GM10248 (cell line): ENCODE results near the gene SLC6A16.
"Not testable (repeated sequence)": the region's sequence is repeated elsewhere in the genome, so short reads cannot be mapped to it uniquely, and the experiment has no call there.

Experiments used
- CTCF ChIA-PET: fragments of 300-600 bp; sonication (Branson Sonifier 250); formaldehyde crosslinking; extraction: SDS; loops from one replicate; lab custom pipeline; 2021; ENCODE audit warnings: antibody characterized with exemption; lab: Yijun Ruan, JAX
- POLR2A ChIA-PET: fragments of 350-650 bp; sonication (Branson Sonifier 250); formaldehyde crosslinking; extraction: SDS; loops from one replicate; lab custom pipeline; 2020; ENCODE audit warnings: antibody characterized with exemption; lab: Yijun Ruan, JAX
- DNase-seq: peaks from one replicate; pipeline ENCODE4 v3.0.0; 2012; ENCODE audit errors: extremely low spot score
- TF ChIP-seq, protein P1 (sequence below): IDR thresholded peaks from 2 replicates; pipeline ENCODE4 v1.5.1; 2012; ENCODE audit warnings: mild to moderate bottlenecking, low read depth; ENCODE audit errors: extremely low read depth, missing control alignments, control extremely low read depth

SLC6A16 gene

DNA sequence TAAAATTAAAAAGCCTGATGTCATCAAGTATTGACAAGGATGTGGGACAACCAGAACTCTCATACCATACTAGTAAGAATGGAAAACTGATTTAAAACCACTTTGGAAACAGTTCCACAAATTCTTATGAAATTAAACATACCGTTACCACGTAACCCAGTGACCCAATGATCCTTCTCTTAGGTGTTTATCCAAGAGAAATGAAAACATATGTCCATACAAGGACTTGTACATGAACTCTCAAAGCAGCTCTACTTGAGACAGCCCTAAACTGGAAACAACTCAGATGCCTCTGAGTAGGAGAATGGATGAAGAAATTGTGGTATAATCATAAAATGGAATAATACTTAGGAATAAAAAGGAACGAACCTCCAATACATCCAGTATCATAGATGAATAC, 27.6 kb downstream of the SLC6A16 start:
- TF ChIP-seq, protein P1, sequence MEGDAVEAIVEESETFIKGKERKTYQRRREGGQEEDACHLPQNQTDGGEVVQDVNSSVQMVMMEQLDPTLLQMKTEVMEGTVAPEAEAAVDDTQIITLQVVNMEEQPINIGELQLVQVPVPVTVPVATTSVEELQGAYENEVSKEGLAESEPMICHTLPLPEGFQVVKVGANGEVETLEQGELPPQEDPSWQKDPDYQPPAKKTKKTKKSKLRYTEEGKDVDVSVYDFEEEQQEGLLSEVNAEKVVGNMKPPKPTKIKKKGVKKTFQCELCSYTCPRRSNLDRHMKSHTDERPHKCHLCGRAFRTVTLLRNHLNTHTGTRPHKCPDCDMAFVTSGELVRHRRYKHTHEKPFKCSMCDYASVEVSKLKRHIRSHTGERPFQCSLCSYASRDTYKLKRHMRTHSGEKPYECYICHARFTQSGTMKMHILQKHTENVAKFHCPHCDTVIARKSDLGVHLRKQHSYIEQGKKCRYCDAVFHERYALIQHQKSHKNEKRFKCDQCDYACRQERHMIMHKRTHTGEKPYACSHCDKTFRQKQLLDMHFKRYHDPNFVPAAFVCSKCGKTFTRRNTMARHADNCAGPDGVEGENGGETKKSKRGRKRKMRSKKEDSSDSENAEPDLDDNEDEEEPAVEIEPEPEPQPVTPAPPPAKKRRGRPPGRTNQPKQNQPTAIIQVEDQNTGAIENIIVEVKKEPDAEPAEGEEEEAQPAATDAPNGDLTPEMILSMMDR = no peak
- ChIA-PET CTCF (interaction anchor here (1.2 kb wide), 1 partner anchor 31 kb away, joined by 4 read pairs; no protein-coding TSS in a partner anchor), POLR2A (no interaction called here)
- no peak for DNase-seq

DNA sequence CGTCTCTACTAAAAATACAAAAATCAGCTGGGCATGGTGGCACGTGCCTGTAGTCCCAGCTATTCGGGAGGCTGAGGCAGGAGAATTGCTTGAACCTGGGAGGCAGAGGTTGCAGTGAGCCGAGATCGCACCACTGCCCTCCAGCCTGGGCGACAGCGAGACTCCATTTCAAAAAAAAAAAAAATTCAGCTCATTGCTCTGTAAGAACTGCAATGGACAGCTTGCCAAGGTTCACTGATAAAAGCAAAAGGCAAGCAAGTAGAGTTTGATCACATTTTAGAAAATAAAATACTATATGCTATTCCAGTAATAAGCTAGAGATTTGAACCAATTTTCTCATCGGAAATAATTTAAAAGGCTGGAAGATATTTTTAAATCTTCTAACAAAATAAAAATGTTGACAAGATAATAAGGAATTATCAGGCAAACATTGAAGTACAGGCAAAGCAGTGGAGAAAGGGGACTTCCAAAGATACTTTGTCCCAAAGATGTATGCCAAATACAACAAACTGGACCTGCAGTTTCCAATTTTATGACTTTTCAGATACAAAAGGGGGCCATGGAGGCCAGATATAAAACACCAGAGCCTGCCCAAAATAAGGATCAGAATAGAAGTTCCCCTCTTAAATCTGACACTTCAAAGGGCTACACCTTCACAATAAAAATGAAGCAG, 29.6 kb downstream of the SLC6A16 start:
- no peak for DNase-seq
- ChIA-PET CTCF (interaction anchor here (1.3 to 1.4 kb wide), 2 partner anchors 10 to 13 kb away, joined by 3 to 4 read pairs; no protein-coding TSS in a partner anchor), POLR2A (no interaction called here)
- TF ChIP-seq, protein P1 = no peak

DNA sequence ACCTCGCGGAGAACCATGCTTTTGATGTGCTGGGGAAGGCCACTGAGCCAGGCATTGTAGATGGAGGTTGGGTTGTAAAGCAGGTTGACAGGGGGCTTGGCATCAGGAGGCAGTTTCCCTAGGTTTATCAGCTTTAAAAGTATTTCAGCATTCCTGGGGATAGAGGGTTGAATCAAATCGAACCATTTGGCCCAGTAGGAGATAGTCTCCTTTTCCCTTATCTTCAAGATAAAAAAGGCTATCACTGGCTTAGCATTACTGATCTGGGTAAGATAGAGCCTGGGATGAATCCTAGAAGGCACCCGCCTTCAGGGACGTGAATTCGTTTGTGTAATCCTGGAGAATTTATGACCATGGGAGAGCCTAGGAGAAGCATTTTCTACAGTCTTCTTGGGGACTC, 30.6 kb downstream of the SLC6A16 start:
- ChIA-PET POLR2A (no interaction called here), CTCF (interaction anchor here (1.0 to 1.4 kb wide), 2 partner anchors 14 to 37 kb away, joined by 4 read pairs; no protein-coding TSS in a partner anchor)
- TF ChIP-seq, protein P1 = no peak
- no peak for DNase-seq

DNA sequence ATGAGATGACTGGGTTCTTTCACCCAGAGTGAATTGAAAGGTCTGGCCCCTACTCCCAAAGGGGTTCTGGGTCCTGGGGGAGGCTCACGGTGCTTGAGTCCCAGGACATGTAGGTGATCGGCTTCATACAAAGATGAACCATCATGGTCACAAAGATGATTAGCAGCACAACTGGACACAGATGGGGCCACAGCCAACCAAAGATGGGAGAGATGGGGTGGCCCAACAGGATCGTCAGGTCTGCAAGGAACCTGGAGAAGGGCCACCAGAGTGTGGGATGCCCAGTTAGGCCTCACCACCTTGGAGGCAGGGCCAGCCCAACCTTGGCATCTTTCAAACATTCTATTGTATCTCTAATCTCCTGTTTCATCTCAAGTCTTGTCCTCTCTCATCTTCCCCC, 34.5 kb downstream of the SLC6A16 start:
- DNase-seq = no peak
- ChIA-PET POLR2A (no interaction called here), CTCF (interaction anchor here (2.2 kb wide), 1 partner anchor 11 kb away, joined by 12 read pairs; no protein-coding TSS in a partner anchor)
- TF ChIP-seq, protein P1 = no peak

DNA sequence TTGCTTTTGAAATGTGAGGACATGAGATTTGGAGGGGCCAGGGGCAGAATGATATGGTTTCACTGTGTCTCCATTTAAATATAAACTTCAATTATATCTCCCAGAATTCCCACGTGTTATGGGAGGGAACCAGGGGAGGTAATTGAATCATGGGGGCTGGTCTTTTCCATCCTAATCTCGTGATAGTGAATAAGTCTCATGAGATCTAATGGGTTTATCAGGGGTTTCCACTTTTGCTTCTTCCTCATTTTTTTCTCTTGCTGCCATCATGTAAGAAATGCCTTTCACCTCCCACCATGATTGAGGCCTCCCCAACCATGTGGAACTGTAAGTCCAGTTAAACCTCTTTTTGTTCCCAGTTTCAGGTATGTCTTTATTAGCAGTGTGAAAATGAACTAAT, 35.7 kb downstream of the SLC6A16 start:
- POLR2A ChIA-PET, DNase-seq: not testable (repeated sequence)
- CTCF ChIA-PET = interaction anchor here (0.7 to 2.2 kb wide), 3 partner anchors 10 to 181 kb away, joined by 3 to 12 read pairs (median 3); no protein-coding TSS in a partner anchor

DNA sequence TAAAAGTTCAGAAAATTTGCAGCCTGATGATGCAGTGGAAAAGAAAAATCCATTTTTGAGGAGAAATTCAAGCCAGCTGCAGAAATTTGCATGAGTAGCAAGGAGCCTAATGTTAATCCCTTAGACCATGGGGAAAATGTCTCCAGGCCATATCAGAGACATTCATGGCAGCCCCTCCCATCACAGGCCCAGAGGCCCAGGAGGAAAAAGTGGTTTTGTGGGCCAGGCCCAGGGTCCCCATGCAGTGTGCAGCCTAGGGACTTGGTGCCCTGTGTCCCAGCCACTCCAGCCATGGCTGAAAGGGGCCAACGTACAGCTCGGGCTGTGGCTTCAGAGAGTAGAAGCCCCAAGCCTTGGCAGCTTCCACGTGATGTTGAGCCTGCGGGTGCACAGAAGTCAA, 36.8 kb downstream of the SLC6A16 start:
- CTCF ChIA-PET = interaction anchor here (2.2 kb wide), 1 partner anchor 13 kb away, joined by 12 read pairs; no protein-coding TSS in a partner anchor

DNA sequence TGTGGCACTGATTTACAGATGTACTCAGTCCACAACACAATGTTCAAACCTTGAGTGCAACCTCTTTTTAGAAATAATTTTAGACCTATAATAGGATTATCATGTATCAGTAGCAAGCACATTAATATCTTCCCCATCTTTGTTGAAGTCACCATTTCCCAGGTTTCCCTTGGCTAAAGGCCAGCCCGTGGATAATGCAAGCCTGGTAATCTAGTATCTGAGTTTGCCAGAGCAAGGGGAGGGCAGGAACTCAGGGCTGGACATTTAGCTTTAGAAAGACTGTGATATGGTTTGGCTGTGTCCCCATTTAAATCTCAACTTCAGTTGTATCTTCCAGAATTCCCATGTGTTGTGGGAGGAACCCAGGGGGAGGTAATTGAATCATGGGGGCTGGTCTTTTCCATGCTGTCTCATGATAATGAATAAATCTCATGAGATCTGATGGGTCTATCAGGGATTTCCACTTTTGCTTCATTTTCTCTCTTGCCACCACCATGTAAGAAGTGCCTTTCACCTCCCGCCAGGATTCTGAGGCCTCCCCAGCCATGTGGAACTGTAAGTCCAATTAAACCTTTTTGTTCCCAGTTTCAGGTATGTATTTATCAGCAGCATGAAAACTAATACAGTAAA, 37.7 kb downstream of the SLC6A16 start:
- CTCF ChIA-PET = no interaction called here
- POLR2A ChIA-PET = no interaction called here

More for the DNA sequence above, 36.8 kb downstream of the SLC6A16 start:
- POLR2A ChIA-PET, DNase-seq: not testable (repeated sequence)

More for the DNA sequence above, 37.7 kb downstream of the SLC6A16 start:
- TF ChIP-seq, protein P1 = no peak
- DNase-seq = no peak
